ENCODE data around the gene PDE4D.
A peak's percentile ranks its signal among the peaks of the same experiment; 100 is the strongest.
"Not testable (repeated sequence)": the region's sequence is repeated elsewhere in the genome, so short reads cannot be mapped to it uniquely, and the experiment has no call there.

Gene PDE4D

DNA sequence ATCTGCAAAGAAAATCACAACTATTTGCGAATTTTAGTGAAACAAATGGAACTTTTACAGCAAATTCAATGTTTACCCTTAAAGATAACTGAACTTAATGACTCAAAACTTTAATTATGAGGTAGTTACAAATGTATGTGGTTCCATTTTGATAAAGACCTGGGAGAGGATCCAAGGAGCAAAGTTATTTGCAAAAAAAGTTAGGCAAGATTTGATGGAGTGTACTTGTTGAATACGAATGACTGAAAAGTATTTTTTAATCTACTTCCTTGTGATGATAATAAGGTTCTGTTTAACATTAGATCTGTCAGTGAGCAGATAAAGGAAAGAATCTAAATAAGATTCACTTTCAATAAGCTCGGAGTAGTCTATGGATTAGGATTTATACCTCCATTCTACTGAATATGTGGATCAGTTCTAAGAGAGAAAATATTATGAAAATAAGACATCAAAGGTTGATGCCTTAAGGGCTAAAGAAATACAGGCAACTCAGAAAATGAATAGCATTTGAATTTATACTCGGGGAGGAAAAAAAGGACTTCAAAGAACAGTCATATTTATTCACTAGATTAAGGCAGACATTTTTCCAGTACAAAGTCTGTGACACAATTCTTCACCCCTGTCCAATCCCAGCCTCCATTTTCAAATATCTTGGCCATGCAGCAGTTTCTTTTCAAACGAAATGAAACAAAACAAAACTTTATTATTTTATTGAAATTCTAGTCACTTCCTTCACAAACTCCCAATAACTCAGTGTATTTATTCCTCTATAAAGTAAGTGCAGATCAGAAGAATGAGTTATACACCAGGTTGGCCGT is 199.8 kb downstream of the PDE4D start:
- DNase-seq = no peak

DNA sequence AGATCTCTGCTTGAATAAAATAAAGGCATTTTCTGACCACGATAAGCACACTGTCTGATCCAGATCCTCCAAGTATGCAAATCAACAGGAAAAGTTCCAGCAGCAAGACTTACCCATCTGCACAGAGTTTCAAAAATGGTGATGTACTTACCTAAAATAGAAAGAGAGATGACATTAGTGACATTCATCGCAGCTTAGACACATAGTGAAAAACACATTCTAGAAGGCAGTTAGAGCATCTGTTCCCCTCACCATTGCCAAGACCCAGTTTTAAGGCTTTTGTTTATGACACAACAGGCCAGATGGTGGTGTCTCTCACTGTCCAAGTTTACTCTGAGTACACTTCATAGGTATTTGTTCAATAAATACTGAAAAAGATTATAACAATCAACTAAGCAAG is 207.7 kb downstream of the PDE4D start:
- DNase-seq = no peak

DNA sequence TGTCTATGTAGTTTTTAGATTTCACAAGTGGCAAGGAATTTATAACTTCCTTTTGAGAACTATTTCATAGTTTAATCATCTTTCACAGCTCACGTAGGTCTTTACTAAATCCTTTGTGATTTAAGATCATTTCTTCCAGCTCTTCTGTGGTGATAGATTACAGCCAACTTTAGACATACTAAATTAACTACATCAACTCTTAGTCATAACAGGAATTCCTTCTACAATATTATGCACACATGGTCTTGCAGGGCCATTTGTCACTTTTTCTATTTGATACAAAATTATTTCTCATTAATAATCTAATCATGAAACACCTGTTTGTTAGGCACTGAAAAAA is 208.4 kb downstream of the PDE4D start:
- no peak for DNase-seq

DNA sequence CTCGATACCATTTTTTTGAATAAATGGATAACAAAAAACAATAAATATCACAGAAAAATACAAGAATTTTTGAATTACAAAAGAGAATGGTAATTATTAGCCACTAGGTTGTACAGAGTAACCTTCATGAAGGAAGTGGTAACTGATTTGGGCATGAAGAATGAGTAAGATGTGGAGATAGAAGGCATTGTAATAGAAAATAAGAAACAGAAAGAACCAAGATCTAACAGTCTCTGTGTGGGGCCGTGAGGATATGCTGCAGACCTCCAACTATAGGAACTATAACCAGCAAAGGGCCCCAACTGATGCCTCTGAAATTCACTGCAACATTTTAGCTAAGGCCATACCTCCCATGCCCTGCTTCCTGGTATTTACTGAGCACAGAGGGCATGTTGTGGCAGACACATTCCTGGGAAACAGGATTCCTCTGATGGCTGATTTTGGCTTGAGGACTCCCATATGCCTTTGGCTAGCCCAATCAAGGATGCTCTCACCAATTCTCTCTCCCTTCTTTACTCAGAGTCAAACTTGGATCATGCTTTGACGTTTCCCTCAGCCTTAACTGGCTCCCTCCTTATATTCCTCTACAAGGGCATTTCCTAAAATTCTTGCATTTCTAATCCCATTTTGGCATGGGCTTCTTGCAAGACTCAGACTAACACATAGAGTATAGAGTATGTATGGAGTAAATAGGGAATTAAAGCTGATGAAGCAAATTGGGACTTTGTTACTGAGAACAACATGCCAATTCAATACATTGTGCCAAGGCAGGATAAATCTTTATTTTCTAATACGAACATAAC is 208.9 kb downstream of the PDE4D start:
- DNase-seq = no peak

DNA sequence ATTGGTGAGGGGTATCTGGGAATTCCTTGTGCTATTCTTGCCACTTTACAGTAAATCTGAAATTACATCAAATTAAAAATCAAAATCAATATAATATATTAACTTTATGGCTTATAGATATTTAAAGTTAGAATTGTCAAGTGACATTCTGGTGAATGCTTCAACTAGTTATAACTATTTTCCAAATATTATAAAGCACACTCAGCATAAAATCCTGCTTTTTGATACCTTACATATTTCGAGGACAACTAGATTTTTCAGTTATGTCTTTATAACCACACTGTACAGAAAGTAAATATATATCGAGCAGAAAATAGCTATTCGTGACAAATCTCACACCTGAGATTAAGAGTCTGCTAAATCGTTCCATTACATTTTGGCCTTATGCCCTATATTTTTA is 210.2 kb downstream of the PDE4D start:
- no peak for DNase-seq

DNA sequence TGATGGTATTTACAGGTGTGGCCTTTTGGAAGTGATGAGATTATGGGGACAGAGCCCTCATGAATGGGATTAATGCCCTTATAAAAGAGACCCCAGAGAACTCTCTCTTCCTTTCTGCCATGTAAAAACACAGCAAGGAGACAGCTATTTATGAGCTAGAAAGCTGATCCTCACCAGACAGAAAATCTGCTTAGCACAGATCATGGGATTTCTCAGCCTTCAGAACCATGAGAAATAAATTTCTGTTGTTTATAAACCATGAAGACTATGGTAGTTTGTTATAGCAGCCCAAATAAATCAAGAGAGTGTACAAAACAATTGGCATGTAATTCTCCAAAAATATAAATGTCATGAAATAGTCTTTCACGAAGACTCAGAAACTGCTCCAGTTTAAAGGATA is 211.0 kb downstream of the PDE4D start:
- no peak for DNase-seq

DNA sequence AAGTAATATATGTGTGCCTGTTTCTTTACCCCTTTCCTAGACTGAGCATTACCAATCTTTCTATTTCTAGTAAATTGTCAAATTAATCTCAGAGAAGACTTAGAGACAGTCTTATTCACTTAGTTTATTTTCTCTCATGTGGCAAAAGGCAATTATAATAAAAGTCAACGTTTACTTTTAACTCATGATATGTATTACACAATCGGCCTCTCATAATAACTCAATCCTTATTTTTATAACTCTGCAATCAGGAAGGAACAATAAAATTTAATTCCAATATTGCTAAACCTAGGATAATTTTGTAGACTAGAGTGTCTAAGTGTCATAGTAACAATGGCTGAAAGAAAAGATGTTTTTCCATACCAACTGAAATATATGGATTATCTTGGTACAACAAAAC is 214.6 kb downstream of the PDE4D start:
- no peak for DNase-seq

DNA sequence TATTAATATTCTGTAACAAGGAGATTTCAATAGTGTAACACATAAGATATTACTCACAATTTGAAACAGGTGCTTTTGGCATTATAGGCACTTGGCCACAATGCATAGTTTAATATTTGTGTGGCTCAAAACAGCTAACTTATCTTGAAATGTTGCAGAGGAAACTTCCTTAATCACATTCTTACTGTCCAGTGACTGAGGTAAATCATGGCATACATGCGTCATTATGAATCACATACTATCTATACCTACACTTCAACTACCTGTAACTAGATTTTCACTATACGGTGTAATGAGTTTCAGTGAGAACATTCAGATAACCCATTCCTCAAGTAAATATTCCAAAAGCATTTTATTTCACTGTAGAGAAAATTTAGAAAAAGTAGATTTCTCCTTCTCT is 218.8 kb downstream of the PDE4D start:
- DNase-seq = no peak

DNA sequence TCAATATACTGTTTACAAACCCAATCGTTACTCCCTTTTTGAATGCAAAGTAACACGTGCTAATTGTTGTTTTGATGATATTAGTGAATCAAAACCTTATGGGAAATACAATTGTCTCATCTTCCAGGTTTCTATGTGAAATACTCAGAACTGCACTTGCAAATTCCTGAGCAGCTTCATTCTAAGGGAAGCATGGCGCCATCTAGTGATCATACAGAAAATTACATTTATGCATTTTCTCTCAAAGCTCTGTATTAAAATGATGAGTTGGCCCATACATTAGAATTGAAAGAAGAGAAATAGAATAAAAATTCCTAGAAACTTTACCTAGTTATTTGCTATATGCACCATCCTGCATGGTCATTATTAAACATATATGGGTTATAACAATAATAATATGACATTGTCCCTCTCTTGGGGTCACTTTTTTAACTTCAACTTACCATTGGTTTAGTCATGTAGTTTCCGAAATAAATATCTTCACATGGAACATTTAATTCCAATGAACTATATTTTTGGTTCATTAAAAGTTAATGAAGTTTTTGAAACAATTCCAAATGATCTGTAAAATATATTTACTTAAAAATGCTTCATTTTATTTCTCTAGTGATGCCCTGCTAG is 220.0 kb downstream of the PDE4D start:
- DNase-seq = peak; percentile 24

DNA sequence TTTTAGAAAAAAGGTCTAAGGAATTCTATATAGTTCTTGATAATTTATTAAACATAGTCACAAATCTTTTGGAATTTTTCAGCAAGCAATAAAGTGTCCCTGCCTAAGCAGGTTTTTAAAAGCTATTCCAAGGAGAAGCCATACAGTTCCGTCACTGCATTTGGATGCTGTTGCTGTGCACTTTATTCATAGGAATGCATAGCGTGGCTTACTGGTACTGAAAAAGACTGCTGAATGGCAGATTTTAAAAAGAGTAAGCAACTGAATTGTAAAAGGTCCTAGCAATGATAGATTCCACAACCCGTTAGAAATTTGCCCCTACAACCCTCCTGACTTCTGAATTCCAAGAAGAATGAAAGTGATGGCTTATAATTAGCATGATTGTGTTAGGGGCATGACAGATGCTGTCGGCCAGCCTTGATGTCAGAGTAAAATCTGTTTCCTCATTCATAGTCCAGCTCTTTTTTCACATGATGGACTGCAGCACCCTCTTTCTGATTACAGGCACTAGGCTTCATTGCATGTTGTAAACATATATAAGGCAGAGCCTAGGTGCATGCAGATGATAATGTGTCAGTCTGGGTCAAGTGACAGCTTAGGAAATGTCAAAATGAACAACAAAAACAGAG is 227.0 kb downstream of the PDE4D start:
- DNase-seq = peak; percentile 20

DNA sequence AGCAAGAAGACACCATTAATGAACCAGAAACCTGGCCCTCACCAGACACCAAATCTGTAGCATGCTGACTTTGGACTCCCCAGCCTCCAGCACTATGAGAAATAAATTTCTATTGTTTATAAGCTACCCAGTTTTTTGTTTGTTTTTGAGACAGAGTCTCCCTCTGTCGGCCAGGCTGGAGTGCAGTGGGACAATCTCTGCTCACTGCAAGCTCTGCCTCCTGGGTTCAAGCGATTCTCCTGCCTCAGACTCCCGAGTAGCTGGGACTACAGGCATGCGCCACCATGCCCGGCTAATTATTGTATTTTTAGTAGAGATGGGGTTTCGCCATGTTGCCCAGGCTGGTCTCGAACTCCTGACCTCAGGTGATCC is 227.7 kb downstream of the PDE4D start:
- DNase-seq = not testable (repeated sequence)

DNA sequence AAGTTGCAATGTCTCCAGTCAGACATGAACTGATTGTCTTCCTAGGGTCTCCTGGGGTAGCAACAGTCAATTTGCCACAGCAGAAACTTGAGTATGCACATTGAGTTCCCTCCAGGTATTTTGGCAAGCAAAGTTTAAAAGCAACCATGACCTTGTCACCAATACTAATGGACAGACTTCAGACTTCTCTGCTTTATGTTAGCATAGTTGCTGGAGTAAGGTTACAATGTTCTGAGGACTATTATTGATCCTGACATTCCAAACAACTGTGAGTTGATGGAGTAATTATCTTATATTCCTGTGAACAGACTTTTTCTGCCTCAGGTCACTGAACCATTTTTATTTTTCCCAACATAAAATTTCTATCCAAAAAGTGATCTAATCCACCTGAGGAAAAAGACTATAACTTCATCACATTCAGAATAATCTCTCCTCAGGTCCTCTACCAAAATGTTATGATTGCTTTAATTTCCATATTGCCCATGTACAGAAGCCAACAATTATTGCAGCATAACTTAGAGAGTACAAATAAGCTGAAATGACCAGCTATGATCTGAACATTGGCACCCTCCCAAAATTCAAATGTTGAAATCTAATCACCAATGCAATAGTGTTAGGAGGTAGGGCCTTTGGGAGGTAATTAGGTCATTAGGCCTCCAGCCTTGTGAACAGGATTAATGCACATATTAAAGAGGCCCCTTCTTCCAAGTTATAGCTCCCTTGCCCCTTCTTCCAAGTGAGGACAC is 228.3 kb downstream of the PDE4D start:
- DNase-seq = no peak

DNA sequence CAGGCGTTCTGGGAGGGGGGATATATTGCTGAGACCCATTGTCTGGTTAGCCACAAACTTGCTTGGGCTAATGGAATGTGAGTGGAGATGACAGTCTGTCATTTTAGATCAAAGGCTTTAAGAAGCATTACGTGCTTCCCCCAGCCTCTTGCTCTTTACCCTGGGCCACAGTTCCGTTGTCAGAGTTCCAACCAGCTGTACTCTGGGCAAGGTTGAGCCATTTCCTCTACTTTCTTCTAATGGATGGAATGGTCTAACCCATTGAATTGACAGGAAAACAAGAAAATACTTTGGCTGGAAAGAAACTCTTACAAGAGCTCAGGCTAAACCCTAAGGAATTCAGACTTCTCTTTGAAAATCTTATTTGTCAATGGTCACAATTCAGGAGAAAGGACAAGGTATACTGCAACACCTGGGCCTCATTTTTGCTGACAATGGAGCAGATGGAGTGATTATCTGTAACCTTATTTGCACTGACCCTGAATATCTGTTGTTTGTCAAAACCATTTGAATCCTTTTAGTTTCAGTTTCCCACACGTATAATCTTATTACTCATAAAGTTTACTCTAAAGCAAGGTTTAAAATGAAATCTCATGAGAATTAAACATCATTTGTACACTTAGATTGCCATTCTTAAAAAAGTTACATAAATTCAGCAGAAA is 231.4 kb downstream of the PDE4D start:
- DNase-seq = peak; percentile 48

DNA sequence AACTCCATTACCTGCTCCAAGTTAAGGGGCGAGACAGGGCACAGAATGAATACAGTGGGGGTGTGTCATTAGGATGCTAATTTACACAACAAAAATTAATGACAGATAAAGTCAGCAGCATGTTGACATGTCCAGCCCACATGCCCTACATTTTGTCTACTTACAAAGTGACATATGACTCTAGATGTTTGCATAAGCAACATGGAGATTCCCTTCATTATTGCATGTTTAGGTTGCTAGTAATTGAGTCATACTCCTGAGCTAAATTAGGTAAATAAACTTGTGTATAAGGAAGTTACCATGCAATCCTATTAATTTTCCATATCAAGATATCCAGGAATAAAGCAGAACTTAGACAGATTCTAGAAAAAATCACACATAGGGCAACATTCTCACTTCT is 232.2 kb downstream of the PDE4D start:
- DNase-seq = no peak

DNA sequence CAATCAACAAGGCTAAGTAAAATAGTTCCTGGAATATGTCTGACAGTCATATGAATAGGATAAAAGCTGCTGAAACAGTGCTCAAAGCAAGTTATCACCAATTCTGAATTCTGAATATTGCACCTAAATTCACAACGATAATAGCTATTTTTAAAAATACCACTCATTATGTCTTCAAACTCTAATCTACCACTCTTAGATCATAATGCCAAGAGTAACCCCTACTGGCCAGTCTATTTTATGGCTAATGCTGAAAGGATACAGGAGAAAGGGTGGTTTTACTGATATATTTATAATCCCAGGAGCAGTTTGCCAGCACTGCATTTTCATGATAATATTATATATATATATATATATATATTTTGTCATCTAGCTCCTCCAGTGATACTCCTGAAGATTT is 232.8 kb downstream of the PDE4D start:
- DNase-seq = peak; percentile 8

DNA sequence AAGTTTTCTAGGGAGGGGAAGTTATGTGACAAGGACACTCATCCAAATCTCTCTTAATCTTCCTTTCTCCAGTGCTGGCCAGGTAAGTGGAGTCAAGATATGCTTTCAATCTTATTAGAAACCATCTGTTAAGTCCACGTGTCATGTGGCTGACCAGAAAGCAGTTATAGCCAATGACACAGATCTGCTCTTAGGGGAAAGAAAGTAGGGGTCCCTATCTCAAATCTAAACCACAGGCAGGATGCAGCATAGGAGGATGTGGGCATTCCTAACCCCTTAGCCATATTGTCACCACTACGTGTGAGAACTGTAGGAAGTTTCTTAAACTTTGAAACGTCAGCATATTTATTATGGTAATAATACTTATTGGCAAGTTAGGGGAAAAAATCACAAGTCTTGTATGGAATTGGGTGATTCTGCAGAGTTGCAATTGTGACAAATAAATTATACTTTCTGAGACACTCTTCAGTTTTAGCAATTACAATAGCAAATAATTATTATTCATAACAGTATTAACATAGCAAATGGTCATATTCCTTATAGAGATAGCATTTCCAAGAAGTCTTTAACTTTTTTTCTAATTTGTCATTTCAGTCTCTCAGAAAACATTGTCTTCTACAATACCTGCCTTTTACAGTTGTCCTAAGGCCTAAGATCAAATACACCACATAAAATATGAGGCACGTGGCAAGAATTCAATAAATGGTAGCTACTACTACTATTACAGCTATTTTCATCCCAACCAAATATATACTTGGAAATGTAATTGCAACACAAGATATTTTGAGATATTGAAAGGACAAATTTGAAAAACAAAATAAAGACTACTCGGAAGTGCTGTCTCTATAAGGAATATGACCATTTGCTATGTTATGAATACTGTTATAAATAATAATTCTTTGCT is 236.9 kb downstream of the PDE4D start:
- no peak for DNase-seq

DNA sequence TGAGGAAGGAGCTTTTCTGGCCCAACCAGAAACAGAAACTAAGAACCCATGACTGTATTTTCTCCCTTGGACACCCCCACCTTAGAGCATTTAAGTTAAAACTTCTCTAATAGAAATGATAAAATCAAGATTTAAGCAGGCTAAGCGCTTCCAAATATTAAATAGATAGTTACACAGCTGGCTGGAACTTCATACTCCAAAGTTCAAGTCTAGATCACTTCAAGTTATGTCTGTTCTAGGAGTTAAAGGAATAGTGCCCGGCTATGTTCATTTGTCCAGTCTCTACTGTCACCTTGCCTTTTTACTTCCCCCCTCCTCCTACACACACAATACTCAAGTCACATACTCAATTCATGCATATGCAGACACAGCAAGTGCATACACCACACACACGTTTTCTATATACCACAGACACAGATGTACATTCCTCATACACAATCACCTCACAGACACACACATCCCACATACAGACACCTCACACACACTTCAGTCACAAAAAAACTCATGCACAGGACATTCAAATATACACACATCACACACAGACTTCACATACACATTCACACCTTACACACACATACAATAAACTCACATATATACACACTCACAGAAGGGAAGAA is 237.7 kb downstream of the PDE4D start:
- DNase-seq = no peak

DNA sequence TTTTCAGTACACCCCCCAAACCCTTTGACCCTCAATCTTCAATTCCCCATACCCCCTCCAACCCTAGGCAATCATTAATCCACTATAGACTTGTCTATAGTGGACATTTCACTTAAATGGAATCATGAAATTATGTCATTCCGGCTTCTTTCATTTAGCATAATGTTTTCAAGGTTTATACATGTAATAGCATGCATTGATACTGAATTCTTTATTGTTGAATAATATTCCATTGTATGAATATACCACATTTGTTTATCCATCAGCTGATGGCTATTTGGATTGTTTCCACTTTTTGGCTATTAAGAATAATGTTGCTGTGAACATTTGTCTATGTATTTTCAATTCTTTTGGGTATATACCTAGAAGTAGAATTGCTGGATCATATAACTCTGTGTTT is 238.8 kb downstream of the PDE4D start:
- no peak for DNase-seq

DNA sequence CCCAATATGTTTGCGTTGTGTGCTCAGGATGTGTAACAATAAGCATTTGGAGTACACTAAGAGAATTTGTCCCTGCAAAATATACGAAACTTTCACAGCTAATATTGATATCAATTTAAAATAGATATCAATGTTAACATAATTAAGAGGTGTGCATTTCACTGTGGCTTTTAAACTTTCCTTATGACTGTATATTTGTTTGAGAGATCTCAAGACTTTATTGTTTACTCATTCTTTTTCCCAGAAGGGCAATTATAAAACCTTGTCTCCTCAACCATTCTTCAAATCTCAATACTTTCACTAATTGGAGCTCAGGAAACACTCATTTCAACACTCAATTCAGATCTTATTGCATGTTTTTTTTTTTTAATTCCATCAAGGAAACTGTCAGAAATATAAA is 241.1 kb downstream of the PDE4D start:
- DNase-seq = no peak

Measured in NCI-H2227 treated with DMSO at 0.1 percent for 48 hours (cell line).